HEK293 (cell line): Measurements from ENCODE around the gene GCDH.

Experiments
- BCL11A ChIP-seq: fragments of 450-650 bp; formaldehyde crosslinking; IDR thresholded peaks from 2 replicates; pipeline ENCODE4 v1.5.1; 2016; ENCODE audit warnings: low read depth, missing biosample characterization, missing genetic modification characterization
- EGR2 ChIP-seq: fragments of 450-650 bp; formaldehyde crosslinking; IDR thresholded peaks from 2 replicates; pipeline ENCODE4 v1.5.1; 2016; ENCODE audit warnings: low read depth, missing biosample characterization, missing genetic modification characterization
- REPIN1 ChIP-seq: fragments of 450-650 bp; formaldehyde crosslinking; IDR thresholded peaks from 2 replicates; pipeline ENCODE4 v1.5.1; 2017; ENCODE audit warnings: missing biosample characterization, missing genetic modification characterization, low read depth
- ZBTB1 ChIP-seq: fragments of 450-650 bp; formaldehyde crosslinking; IDR thresholded peaks from 2 replicates; pipeline ENCODE4 v1.5.1; 2016; ENCODE audit warnings: missing biosample characterization, missing genetic modification characterization
- ZBTB7A ChIP-seq: fragments of 450-650 bp; formaldehyde crosslinking; IDR thresholded peaks from 2 replicates; pipeline ENCODE4 v1.5.1; 2016; ENCODE audit warnings: low read depth, missing biosample characterization, missing genetic modification characterization
- ZNF221 ChIP-seq: fragments of 450-650 bp; formaldehyde crosslinking; IDR thresholded peaks from 2 replicates; pipeline ENCODE4 v1.5.1; 2017; ENCODE audit warnings: missing biosample characterization, missing genetic modification characterization, borderline replicate concordance
- ZNF354C ChIP-seq: fragments of 450-650 bp; formaldehyde crosslinking; IDR thresholded peaks from 2 replicates; pipeline ENCODE4 v1.5.1; 2016; ENCODE audit warnings: missing biosample characterization, missing genetic modification characterization, low read depth, borderline replicate concordance
- ZNF394 ChIP-seq: fragments of 450-650 bp; formaldehyde crosslinking; IDR thresholded peaks from 2 replicates; pipeline ENCODE4 v1.5.1; 2016; ENCODE audit warnings: missing biosample characterization, missing genetic modification characterization, mild to moderate bottlenecking, moderate library complexity, borderline replicate concordance
- ZNF48 ChIP-seq: fragments of 450-650 bp; formaldehyde crosslinking; IDR thresholded peaks from 2 replicates; pipeline ENCODE4 v1.5.1; 2016; ENCODE audit warnings: missing biosample characterization, missing genetic modification characterization
- ZNF510 ChIP-seq: fragments of 450-650 bp; formaldehyde crosslinking; IDR thresholded peaks from 2 replicates; pipeline ENCODE4 v1.5.1; 2018; ENCODE audit warnings: mild to moderate bottlenecking, missing genetic modification characterization, missing biosample characterization; ENCODE audit not compliant: insufficient replicate concordance
- ZNF558 ChIP-seq: fragments of 450-650 bp; formaldehyde crosslinking; IDR thresholded peaks from 2 replicates; pipeline ENCODE4 v1.5.1; 2016; ENCODE audit warnings: missing biosample characterization, missing genetic modification characterization
- ZNF626 ChIP-seq: fragments of 450-650 bp; sonication (Bioruptor Pico); formaldehyde crosslinking; IDR thresholded peaks from 2 replicates; pipeline ENCODE4 v1.5.1; 2018; ENCODE audit warnings: missing biosample characterization, missing genetic modification characterization, inconsistent platforms
- ZNF791 ChIP-seq: fragments of 450-650 bp; formaldehyde crosslinking; IDR thresholded peaks from 2 replicates; pipeline ENCODE4 v1.5.1; 2016; ENCODE audit warnings: missing biosample characterization, missing genetic modification characterization
- ZSCAN30 ChIP-seq: fragments of 450-650 bp; IDR thresholded peaks from 2 replicates; pipeline ENCODE4 v1.5.1; 2018; ENCODE audit warnings: missing biosample characterization, mild to moderate bottlenecking, missing genetic modification characterization, moderate library complexity
- TF ChIP-seq, protein P1 (sequence below): fragments of 450-650 bp; formaldehyde crosslinking; conservative IDR thresholded peaks from 2 replicates; pipeline ENCODE4 v1.5.1; 2016; ENCODE audit warnings: low read depth, missing biosample characterization, missing genetic modification characterization
- TF ChIP-seq, protein P2 (sequence below): fragments of 450-650 bp; formaldehyde crosslinking; IDR thresholded peaks from 2 replicates; pipeline ENCODE4 v1.5.1; 2016; ENCODE audit warnings: missing biosample characterization, missing genetic modification characterization, borderline replicate concordance
- TF ChIP-seq, protein P3 (sequence below): fragments of 450-650 bp; formaldehyde crosslinking; IDR thresholded peaks from 2 replicates; pipeline ENCODE4 v1.5.1; 2016; ENCODE audit warnings: missing biosample characterization, missing genetic modification characterization
- TF ChIP-seq, protein P4 (sequence below): fragments of 450-650 bp; formaldehyde crosslinking; IDR thresholded peaks from 2 replicates; pipeline ENCODE4 v1.5.1; 2016; ENCODE audit warnings: missing biosample characterization, missing genetic modification characterization
- TF ChIP-seq, protein P5 (sequence below): fragments of 450-650 bp; formaldehyde crosslinking; IDR thresholded peaks from 2 replicates; pipeline ENCODE4 v1.5.1; 2016; ENCODE audit warnings: missing biosample characterization, missing genetic modification characterization

Gene GCDH

DNA sequence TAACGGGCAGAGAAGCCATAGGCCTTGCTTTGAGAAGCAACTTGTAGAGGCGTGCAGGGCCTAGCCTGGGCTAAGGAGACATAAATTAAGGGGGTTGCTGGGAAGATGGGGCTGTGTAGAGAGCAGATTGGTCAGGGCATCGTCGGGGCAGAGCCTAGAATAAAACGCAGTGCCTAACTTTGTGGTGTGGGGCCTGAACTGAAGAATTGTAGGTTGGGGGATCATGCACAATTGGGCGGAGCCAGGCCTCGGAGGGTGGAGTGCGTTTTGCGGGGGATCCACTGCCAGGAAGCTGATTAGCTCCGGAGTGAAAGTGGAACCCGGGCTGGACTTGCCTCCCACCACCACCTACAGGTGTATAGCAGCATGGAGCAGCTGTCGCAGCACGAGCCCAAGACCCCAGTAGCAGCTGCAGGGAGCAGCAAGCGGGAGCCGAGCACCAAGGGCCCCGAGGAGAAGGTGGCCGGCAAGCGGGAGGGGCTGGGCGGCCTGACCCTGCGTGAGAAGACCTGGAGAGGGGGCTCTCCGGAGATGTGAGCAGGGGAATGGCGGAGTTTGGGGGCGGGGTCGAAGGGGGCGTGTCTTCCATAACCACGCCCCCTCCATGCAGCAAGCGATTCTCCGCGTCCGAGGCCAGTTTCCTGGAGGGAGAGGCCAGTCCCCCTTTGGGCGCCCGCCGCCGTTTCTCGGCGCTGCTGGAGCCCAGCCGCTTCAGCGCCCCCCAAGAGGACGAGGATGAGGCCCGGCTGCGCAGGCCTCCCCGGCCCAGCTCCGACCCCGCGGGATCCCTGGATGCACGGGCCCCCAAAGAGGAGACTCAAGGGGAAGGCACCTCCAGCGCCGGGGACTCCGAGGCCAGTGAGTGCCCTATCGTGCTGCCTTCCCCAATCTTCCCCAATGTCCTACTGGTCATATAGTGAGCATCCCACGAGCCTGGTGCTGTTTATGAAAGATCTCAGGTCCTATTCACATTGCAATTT lies 23.6 kb upstream of the GCDH start (continued):
- TF ChIP-seq, protein P1, sequence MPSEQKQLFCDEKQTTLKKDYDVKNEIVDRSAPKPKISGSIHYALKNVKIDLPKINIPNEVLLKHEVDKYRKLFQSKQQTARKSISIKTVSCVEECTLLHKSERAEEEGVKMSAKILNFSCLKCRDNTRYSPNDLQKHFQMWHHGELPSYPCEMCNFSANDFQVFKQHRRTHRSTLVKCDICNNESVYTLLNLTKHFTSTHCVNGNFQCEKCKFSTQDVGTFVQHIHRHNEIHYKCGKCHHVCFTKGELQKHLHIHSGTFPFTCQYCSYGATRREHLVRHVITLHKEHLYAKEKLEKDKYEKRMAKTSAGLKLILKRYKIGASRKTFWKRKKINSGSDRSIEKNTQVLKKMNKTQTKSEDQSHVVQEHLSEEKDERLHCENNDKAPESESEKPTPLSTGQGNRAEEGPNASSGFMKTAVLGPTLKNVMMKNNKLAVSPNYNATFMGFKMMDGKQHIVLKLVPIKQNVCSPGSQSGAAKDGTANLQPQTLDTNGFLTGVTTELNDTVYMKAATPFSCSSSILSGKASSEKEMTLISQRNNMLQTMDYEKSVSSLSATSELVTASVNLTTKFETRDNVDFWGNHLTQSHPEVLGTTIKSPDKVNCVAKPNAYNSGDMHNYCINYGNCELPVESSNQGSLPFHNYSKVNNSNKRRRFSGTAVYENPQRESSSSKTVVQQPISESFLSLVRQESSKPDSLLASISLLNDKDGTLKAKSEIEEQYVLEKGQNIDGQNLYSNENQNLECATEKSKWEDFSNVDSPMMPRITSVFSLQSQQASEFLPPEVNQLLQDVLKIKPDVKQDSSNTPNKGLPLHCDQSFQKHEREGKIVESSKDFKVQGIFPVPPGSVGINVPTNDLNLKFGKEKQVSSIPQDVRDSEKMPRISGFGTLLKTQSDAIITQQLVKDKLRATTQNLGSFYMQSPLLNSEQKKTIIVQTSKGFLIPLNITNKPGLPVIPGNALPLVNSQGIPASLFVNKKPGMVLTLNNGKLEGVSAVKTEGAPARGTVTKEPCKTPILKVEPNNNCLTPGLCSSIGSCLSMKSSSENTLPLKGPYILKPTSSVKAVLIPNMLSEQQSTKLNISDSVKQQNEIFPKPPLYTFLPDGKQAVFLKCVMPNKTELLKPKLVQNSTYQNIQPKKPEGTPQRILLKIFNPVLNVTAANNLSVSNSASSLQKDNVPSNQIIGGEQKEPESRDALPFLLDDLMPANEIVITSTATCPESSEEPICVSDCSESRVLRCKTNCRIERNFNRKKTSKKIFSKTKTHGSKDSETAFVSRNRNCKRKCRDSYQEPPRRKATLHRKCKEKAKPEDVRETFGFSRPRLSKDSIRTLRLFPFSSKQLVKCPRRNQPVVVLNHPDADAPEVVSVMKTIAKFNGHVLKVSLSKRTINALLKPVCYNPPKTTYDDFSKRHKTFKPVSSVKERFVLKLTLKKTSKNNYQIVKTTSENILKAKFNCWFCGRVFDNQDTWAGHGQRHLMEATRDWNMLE: no peak
- TF ChIP-seq ZBTB7A (tag by site-specific recombination) (no peak), ZSCAN30 (no peak), ZNF221 (tag by site-specific recombination) (no peak), REPIN1 (tag by site-specific recombination) (no peak), ZNF354C (tag by site-specific recombination) (no peak), ZBTB1 (tag by site-specific recombination) (no peak), ZNF558 (tag by site-specific recombination) (no peak), ZNF394 (tag by site-specific recombination) (no peak), ZNF626 (tag by site-specific recombination) (no peak), ZNF791 (tag by site-specific recombination) (no peak), ZNF510 (tag by site-specific recombination) (no peak), ZNF48 (tag by site-specific recombination) (no peak), EGR2 (tag by site-specific recombination) (peak; percentile 81), BCL11A (tag by site-specific recombination) (no peak)
- TF ChIP-seq, protein P2, sequence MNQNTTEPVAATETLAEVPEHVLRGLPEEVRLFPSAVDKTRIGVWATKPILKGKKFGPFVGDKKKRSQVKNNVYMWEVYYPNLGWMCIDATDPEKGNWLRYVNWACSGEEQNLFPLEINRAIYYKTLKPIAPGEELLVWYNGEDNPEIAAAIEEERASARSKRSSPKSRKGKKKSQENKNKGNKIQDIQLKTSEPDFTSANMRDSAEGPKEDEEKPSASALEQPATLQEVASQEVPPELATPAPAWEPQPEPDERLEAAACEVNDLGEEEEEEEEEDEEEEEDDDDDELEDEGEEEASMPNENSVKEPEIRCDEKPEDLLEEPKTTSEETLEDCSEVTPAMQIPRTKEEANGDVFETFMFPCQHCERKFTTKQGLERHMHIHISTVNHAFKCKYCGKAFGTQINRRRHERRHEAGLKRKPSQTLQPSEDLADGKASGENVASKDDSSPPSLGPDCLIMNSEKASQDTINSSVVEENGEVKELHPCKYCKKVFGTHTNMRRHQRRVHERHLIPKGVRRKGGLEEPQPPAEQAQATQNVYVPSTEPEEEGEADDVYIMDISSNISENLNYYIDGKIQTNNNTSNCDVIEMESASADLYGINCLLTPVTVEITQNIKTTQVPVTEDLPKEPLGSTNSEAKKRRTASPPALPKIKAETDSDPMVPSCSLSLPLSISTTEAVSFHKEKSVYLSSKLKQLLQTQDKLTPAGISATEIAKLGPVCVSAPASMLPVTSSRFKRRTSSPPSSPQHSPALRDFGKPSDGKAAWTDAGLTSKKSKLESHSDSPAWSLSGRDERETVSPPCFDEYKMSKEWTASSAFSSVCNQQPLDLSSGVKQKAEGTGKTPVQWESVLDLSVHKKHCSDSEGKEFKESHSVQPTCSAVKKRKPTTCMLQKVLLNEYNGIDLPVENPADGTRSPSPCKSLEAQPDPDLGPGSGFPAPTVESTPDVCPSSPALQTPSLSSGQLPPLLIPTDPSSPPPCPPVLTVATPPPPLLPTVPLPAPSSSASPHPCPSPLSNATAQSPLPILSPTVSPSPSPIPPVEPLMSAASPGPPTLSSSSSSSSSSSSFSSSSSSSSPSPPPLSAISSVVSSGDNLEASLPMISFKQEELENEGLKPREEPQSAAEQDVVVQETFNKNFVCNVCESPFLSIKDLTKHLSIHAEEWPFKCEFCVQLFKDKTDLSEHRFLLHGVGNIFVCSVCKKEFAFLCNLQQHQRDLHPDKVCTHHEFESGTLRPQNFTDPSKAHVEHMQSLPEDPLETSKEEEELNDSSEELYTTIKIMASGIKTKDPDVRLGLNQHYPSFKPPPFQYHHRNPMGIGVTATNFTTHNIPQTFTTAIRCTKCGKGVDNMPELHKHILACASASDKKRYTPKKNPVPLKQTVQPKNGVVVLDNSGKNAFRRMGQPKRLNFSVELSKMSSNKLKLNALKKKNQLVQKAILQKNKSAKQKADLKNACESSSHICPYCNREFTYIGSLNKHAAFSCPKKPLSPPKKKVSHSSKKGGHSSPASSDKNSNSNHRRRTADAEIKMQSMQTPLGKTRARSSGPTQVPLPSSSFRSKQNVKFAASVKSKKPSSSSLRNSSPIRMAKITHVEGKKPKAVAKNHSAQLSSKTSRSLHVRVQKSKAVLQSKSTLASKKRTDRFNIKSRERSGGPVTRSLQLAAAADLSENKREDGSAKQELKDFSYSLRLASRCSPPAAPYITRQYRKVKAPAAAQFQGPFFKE (tag by site-specific recombination): no peak
- TF ChIP-seq, protein P3, sequence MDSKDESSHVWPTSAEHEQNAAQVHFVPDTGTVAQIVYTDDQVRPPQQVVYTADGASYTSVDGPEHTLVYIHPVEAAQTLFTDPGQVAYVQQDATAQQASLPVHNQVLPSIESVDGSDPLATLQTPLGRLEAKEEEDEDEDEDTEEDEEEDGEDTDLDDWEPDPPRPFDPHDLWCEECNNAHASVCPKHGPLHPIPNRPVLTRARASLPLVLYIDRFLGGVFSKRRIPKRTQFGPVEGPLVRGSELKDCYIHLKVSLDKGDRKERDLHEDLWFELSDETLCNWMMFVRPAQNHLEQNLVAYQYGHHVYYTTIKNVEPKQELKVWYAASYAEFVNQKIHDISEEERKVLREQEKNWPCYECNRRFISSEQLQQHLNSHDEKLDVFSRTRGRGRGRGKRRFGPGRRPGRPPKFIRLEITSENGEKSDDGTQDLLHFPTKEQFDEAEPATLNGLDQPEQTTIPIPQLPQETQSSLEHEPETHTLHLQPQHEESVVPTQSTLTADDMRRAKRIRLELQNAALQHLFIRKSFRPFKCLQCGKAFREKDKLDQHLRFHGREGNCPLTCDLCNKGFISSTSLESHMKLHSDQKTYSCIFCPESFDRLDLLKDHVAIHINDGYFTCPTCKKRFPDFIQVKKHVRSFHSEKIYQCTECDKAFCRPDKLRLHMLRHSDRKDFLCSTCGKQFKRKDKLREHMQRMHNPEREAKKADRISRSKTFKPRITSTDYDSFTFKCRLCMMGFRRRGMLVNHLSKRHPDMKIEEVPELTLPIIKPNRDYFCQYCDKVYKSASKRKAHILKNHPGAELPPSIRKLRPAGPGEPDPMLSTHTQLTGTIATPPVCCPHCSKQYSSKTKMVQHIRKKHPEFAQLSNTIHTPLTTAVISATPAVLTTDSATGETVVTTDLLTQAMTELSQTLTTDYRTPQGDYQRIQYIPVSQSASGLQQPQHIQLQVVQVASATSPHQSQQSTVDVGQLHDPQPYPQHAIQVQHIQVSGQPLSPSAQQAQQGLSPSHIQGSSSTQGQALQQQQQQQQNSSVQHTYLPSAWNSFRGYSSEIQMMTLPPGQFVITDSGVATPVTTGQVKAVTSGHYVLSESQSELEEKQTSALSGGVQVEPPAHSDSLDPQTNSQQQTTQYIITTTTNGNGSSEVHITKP (tag by site-specific recombination): no peak
- TF ChIP-seq, protein P4, sequence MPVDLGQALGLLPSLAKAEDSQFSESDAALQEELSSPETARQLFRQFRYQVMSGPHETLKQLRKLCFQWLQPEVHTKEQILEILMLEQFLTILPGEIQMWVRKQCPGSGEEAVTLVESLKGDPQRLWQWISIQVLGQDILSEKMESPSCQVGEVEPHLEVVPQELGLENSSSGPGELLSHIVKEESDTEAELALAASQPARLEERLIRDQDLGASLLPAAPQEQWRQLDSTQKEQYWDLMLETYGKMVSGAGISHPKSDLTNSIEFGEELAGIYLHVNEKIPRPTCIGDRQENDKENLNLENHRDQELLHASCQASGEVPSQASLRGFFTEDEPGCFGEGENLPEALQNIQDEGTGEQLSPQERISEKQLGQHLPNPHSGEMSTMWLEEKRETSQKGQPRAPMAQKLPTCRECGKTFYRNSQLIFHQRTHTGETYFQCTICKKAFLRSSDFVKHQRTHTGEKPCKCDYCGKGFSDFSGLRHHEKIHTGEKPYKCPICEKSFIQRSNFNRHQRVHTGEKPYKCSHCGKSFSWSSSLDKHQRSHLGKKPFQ: no peak
- TF ChIP-seq, protein P5, sequence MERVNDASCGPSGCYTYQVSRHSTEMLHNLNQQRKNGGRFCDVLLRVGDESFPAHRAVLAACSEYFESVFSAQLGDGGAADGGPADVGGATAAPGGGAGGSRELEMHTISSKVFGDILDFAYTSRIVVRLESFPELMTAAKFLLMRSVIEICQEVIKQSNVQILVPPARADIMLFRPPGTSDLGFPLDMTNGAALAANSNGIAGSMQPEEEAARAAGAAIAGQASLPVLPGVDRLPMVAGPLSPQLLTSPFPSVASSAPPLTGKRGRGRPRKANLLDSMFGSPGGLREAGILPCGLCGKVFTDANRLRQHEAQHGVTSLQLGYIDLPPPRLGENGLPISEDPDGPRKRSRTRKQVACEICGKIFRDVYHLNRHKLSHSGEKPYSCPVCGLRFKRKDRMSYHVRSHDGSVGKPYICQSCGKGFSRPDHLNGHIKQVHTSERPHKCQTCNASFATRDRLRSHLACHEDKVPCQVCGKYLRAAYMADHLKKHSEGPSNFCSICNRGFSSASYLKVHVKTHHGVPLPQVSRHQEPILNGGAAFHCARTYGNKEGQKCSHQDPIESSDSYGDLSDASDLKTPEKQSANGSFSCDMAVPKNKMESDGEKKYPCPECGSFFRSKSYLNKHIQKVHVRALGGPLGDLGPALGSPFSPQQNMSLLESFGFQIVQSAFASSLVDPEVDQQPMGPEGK (tag by site-specific recombination): peak; percentile 81
